Ovary (tissue), 9 donors: ENCODE measurements around the gene CTNNA3. TPM values are rescaled to one million over a fixed set of nuclear protein-coding genes. Genes with fewer than 3 reads are reported as not detected.

ENCODE experiments used
- DNase-seq, 5 donors: peaks; one replicate each; pipeline ENCODE4 v3.0.0-alpha.2; 2019 to 2020
- H3K27ac ChIP-seq, 2 donors: fragments of 200-600 bp; one replicate each; pipeline versions ENCODE4 v1.5.1 to v1.8.0; 2019 to 2022
- H3K27me3 ChIP-seq: fragments of 200-600 bp; one replicate; pipeline ENCODE4 v1.8.0; 2022
- H3K36me3 ChIP-seq: fragments of 200-600 bp; sonication (generic); one replicate; pipeline ENCODE4 v1.5.1; 2019
- H3K4me1 ChIP-seq: one replicate; pipeline ENCODE4 v1.8.1; 2013; ENCODE audit warnings: mild to moderate bottlenecking, moderate library complexity; ENCODE audit not compliant: insufficient read depth
- H3K4me3 ChIP-seq: fragments of 200-600 bp; sonication (generic); one replicate; pipeline ENCODE4 v1.5.1; 2017
- H3K9me3 ChIP-seq, 2 donors: fragments of 200-600 bp in 1 of 2; sonication (generic) in 1 of 2; one replicate each; pipeline versions ENCODE4 v1.5.1 to v1.8.1; 2013 to 2019; ENCODE audit warnings: mild to moderate bottlenecking in 1 of 2, moderate library complexity in 1 of 2
- EP300 ChIP-seq: sonication (generic); formaldehyde crosslinking; IDR thresholded peaks from one replicate; pipeline ENCODE4 v1.6.1; 2017; ENCODE audit warnings: antibody characterized with exemption
- POLR2A ChIP-seq: fragments of 450-650 bp; IDR thresholded peaks from one replicate; pipeline ENCODE4 v1.6.1; 2017; ENCODE audit warnings: antibody characterized with exemption, mild to moderate bottlenecking, moderate library complexity
- WGBS, 3 donors: extraction: QIAGEN DNeasy Blood & Tissue Kit in 1 of 3; methylation state at CpG; one replicate each; pipeline versions ENCODE4 v1.1.5 to v1.1.7; 2013 to 2017; 5-methylcytosine and 5-hydroxymethylcytosine counted together
- intact Hi-C, 4 donors: fragments of 100-400 bp; cut with DNase I; formaldehyde crosslinking; loops; one replicate each; pipeline versions ENCODE4 v1.11.0 to v1.15.1; 2022 to 2023
- polyA plus RNA-seq, 2 donors: library from polyadenylated mRNA; stranded (reverse); fragments of 200-250 nt in 1 of 2; fragments of 350-450 nt in 1 of 2; fragmentation: Illumina TruSeq in 1 of 2; extraction: RNeasy Lipid Tissue Mini Kit (QIAGEN cat#74804) in 1 of 2; gene quantifications; one replicate each; pipeline ENCODE4 v1.2.3, GENCODE V29; 2013 to 2014
- total RNA-seq, 7 donors: library from RNA; depleted of rRNA in 2 of 7; stranded (reverse); fragments of >200 nt in 2 of 7; fragmentation: NEBNext Ultra II Directional in 3 of 7; extraction: Animal tissue kit (Norgen Biotek cat#: 25700) in 3 of 7; gene quantifications; one replicate each; pipeline versions ENCODE4 v1.1.0 to v1.2.4, GENCODE V29; 2016 to 2023
- TF ChIP-seq, protein P1 (sequence below), 3 donors: fragments of 450-650 bp in 2 of 3; fragments of 200-600 bp in 1 of 3; IDR thresholded peaks; one replicate each; pipeline versions ENCODE4 v1.5.1 to v1.8.0; 2016 to 2022; ENCODE audit warnings: antibody characterized with exemption in 3 of 3, mild to moderate bottlenecking in 1 of 3
- donor health status: DM: no; HTN: no; CAD: no; lungs with moderate emphysema.
- donor health status: DM: no; HTN: no; CAD: no.
- donor health status: Bipolar disorder and iron deficiency.
- donor health status: DM: yes; HTN: yes; CAD: no.
- donor health status: DM: no; HTN: no; CAD: no.
- donor health status: DM: yes; HTN: yes; CAD: no.

CTNNA3 gene
- total and polyA plus RNA-seq, 9 donors: 1.9 to 9.7 (median 4.0) TPM

GRCh38 chr10:67257427-67258144 is 438.4 kb downstream of the CTNNA3 start:
- Histone ChIP-seq H3K9me3 (no peaks in the 10 kb centered on the region), H3K4me3 (no peak overlapping the region), H3K27me3 (no peaks in the 10 kb centered on the region), H3K4me1 (peaks cover 4% of the 10 kb centered on the region), H3K36me3 (no peaks in the 10 kb centered on the region), H3K27ac (no peak overlapping the region)
- TF ChIP-seq EP300 (no peak), POLR2A (no peak)
- TF ChIP-seq, protein P1, sequence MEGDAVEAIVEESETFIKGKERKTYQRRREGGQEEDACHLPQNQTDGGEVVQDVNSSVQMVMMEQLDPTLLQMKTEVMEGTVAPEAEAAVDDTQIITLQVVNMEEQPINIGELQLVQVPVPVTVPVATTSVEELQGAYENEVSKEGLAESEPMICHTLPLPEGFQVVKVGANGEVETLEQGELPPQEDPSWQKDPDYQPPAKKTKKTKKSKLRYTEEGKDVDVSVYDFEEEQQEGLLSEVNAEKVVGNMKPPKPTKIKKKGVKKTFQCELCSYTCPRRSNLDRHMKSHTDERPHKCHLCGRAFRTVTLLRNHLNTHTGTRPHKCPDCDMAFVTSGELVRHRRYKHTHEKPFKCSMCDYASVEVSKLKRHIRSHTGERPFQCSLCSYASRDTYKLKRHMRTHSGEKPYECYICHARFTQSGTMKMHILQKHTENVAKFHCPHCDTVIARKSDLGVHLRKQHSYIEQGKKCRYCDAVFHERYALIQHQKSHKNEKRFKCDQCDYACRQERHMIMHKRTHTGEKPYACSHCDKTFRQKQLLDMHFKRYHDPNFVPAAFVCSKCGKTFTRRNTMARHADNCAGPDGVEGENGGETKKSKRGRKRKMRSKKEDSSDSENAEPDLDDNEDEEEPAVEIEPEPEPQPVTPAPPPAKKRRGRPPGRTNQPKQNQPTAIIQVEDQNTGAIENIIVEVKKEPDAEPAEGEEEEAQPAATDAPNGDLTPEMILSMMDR (IDR thresholded peaks at IDR 0.05): no peak
- no peak for DNase-seq
- intact Hi-C loops: no loop called here
- WGBS, 3 donors: 11 to 26% (median 12%) methylated on average over 4 of the region's 4 CpGs

GRCh38 chr10:67257018-67257417 is 439.0 kb downstream of the CTNNA3 start:
- Histone ChIP-seq H3K9me3 (no peaks in the 10 kb centered on the region), H3K27me3 (no peaks in the 10 kb centered on the region), H3K4me1 (peaks cover 4% of the 10 kb centered on the region), H3K4me3 (no peak overlapping the region), H3K27ac (no peak overlapping the region), H3K36me3 (no peaks in the 10 kb centered on the region)
- 8 to 18% (median 11%) methylated on average over 2 of the region's 2 CpGs for WGBS, 3 donors
- DNase-seq: no peak
- intact Hi-C loops: no loop called here
- TF ChIP-seq POLR2A: no peak
- TF ChIP-seq EP300: no peak
- TF ChIP-seq, protein P1 (IDR thresholded peaks at IDR 0.05): no peak

GRCh38 chr10:67250686-67251085 is 445.3 kb downstream of the CTNNA3 start:
- no peaks in the 10 kb centered on the region for H3K27me3 ChIP-seq
- intact Hi-C loops: no loop called here
- no peak overlapping the region for H3K4me3 ChIP-seq
- no peaks in the 10 kb centered on the region for H3K4me1 ChIP-seq
- H3K36me3 ChIP-seq: no peaks in the 10 kb centered on the region
- WGBS, 3 donors: 95 to 98% (median 97%) methylated on average over 1 of the region's 1 CpG
- no peak overlapping the region for H3K27ac ChIP-seq
- no peak for TF ChIP-seq EP300
- H3K9me3 ChIP-seq: no peaks in the 10 kb centered on the region
- DNase-seq: no peak

DNA sequence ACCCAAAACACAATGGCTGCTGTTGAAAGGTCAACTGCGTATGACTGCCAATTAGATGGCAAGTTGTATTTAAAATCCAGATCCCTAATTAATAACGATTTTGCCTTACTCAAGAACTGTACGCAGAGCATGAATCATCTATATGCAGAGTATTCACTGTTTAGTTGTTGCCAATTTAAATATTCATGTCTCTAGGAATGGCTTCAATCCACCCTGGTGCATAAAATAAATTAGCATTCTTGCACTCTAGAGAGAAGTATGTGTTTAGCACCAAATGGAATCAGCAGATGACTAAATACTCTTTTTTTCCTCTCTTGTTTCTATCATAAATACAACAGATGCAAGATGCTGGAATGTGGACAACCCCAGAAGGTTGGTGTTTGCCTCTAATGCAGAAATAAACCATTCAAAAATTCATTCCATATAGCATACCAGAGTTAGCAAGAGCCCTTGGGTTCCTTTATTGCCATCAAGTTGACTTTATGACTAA is 449.9 kb downstream of the CTNNA3 start:
- Histone ChIP-seq H3K4me1 (no peaks in the 10 kb centered on the region), H3K27ac (no peak overlapping the region), H3K27me3 (no peaks in the 10 kb centered on the region), H3K36me3 (no peaks in the 10 kb centered on the region), H3K9me3 (no peaks in the 10 kb centered on the region), H3K4me3 (no peak overlapping the region)
- no peak for DNase-seq
- no peak for TF ChIP-seq POLR2A
- TF ChIP-seq EP300: no peak
- TF ChIP-seq, protein P1 (IDR thresholded peaks at IDR 0.05): no peak
- intact Hi-C loops: no loop called here
- WGBS, 3 donors: 91 to 97% (median 94%) methylated on average over 3 of the region's 3 CpGs

GRCh38 chr10:67242528-67242927 is 453.5 kb downstream of the CTNNA3 start:
- intact Hi-C loops: no loop called here

More at GRCh38 chr10:67242528-67242927, 453.5 kb downstream of the CTNNA3 start:
- H3K4me3 ChIP-seq: no peak overlapping the region
- H3K4me1 ChIP-seq: no peaks in the 10 kb centered on the region
- no peak for DNase-seq
- WGBS, 3 donors: 49 to 56% (median 52%) methylated on average over 3 of the region's 3 CpGs
- H3K9me3 ChIP-seq: no peaks in the 10 kb centered on the region
- TF ChIP-seq EP300: no peak
- TF ChIP-seq, protein P1 (IDR thresholded peaks at IDR 0.05): no peak
- TF ChIP-seq POLR2A: no peak
- H3K27ac ChIP-seq: no peak overlapping the region
- no peaks in the 10 kb centered on the region for H3K27me3 ChIP-seq
- H3K36me3 ChIP-seq: no peaks in the 10 kb centered on the region
